GM12892 (cell line): ENCODE data around the gene ELSPBP1.

Experiments
- DNase-seq: peaks from one replicate; pipeline ENCODE4 v3.0.0; 2011; ENCODE audit not compliant: insufficient read length
- FAIRE-seq: peaks from 2 replicates; lab custom pipeline; 2011; peaks lifted over from hg19 to GRCh38; lab: Jason Lieb, UNC
- POLR2A ChIP-seq: IDR thresholded peaks from 2 replicates; pipeline ENCODE4 v1.6.1; 2011; ENCODE audit warnings: low read depth, low read length, control low read depth
- POLR2AphosphoS5 ChIP-seq: IDR thresholded peaks from 2 replicates; pipeline ENCODE4 v1.6.1; 2011; ENCODE audit warnings: low read depth, low read length, control low read depth
- TAF1 ChIP-seq: IDR thresholded peaks from 2 replicates; pipeline ENCODE4 v1.6.1; 2011; ENCODE audit warnings: low read depth, mild to moderate bottlenecking, control low read depth, low read length, borderline replicate concordance

ELSPBP1 gene

DNA sequence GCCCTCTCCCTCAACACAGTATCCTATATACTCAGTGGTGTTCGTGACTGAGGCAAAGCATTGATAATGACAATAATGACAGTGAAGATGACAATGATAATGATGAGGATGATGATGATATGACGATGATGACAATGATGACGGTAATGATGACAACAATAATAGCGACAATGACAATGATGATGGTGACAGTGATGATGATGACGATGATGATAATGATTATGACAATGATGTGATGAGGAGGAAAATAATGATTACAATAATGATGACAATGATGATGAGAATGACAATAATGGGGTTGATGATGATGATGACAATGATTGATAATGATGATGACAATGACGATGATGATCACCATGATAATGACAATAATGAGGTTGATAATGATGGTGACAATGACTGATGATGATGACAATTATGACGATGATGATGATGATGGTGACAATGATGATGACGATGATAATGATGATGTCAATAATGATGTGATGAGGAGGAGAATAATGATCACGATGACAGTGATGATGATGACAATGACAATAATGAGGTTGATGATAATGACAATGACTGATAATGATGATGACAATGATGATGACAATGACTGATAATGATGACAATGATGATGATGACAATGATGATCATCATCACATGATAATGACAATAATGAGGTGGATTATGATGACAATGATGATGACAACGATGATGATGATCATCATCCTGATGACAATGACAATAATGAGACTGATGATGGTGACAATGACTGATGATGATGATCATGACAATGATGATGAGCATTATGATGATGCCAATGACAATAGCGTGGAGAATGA, 16.7 kb downstream of the ELSPBP1 start:
- DNase-seq (no peak), FAIRE-seq (no peak)
- TF ChIP-seq POLR2A (no peak), TAF1 (no peak), POLR2AphosphoS5 (no peak)

GRCh38 chr19:48020686-48021085, 26.3 kb downstream of the ELSPBP1 start:
- no peak for FAIRE-seq
- TF ChIP-seq POLR2A (no peak), POLR2AphosphoS5 (no peak), TAF1 (no peak)
- no peak for DNase-seq

DNA sequence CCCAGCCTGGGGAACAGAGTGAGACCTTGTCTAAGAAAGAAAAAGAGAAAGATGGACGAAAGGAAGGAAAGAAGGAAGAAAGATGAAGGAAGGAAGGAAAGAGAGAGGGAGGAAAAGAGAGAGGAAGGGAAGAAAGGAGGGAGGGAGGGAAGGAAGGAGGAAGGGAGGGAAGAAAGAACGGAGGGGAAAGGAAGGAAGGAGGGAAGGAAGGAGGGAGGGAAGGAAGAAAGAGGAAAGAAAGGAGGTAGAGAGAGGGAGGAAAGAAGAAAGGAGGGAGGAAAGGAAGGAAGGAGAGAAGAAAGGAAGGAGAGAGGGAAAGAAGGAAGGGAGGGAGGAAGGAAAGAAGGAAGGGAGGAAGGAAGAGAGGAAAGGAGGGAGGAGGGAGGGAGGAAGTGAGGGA, 28.6 kb downstream of the ELSPBP1 start:
- FAIRE-seq (no peak), DNase-seq (no peak)

GRCh38 chr19:48023518-48023917, 29.1 kb downstream of the ELSPBP1 start:
- TF ChIP-seq POLR2A (no peak), TAF1 (no peak)
- no peak for DNase-seq
- FAIRE-seq, result no peak

More for the DNA sequence above, 28.6 kb downstream of the ELSPBP1 start:
- no peak for TF ChIP-seq POLR2A
- no peak for TF ChIP-seq POLR2AphosphoS5
- TF ChIP-seq TAF1, result no peak

- DNase-seq (no peak), FAIRE-seq (no peak)
- no peak for TF ChIP-seq POLR2A
- no peak for TF ChIP-seq TAF1
- no peak for TF ChIP-seq POLR2AphosphoS5
These were observed 31.0 kb downstream of the ELSPBP1 start for GRCh38 chr19:48025480-48025879.

- no peak for FAIRE-seq
- TF ChIP-seq POLR2AphosphoS5, result no peak
- no peak for TF ChIP-seq POLR2A
- TF ChIP-seq TAF1, result no peak
- DNase-seq, result no peak
These were observed 35.0 kb downstream of the ELSPBP1 start for GRCh38 chr19:48029431-48029830.

DNA sequence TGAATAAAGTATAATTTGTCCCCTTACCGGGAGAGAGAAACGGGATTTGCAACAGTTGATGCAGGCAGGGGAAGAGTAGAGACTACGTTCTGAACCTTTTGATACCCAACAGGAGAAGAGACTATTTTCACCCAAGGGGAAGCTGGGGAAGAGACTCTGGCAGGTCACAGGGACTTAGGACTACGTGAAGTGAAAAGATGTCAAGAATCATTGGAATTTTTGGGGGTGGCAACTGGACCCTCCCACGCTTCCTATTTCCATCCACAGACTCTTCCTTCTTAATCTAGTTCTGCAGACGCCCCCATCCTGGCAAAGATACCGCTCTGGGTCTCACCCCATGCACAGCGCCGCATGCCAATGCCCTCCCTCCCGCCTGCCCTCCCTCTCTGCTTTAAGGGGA, 35.6 kb downstream of the ELSPBP1 start:
- DNase-seq (no peak), FAIRE-seq (no peak)
- TF ChIP-seq POLR2AphosphoS5 (no peak), POLR2A (no peak)

DNA sequence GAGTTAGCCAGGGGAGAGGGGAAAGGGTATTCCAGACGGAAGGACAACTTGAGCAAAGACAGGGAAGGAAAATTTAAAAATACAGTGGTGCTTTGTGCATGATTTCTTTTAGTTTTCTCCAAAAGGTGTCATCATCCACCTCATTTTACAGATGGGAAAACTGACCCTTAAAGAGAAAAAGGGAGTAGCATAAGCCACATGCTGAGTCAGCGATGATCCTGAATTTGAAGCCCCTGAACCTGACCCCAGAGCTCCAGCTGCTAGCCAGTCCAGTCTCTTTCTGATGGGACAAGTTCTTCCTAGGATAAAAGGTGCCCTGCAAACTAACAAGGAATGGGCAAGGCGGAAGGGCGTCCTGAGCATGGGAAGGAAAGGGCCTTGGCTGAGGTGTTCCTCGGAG, 39.2 kb downstream of the ELSPBP1 start:
- DNase-seq (no peak), FAIRE-seq (no peak)
- TF ChIP-seq POLR2AphosphoS5, result no peak
- no peak for TF ChIP-seq TAF1
- no peak for TF ChIP-seq POLR2A

GRCh38 chr19:48036765-48037164, 42.3 kb downstream of the ELSPBP1 start:
- TF ChIP-seq TAF1 (no peak), POLR2A (no peak), POLR2AphosphoS5 (no peak)
- FAIRE-seq (no peak), DNase-seq (no peak)

GRCh38 chr19:48041877-48042580, 47.6 kb downstream of the ELSPBP1 start:
- DNase-seq, result no peak
- FAIRE-seq, result no peak
- TF ChIP-seq TAF1, result no peak
- TF ChIP-seq POLR2AphosphoS5, result no peak
- TF ChIP-seq POLR2A, result no peak

DNA sequence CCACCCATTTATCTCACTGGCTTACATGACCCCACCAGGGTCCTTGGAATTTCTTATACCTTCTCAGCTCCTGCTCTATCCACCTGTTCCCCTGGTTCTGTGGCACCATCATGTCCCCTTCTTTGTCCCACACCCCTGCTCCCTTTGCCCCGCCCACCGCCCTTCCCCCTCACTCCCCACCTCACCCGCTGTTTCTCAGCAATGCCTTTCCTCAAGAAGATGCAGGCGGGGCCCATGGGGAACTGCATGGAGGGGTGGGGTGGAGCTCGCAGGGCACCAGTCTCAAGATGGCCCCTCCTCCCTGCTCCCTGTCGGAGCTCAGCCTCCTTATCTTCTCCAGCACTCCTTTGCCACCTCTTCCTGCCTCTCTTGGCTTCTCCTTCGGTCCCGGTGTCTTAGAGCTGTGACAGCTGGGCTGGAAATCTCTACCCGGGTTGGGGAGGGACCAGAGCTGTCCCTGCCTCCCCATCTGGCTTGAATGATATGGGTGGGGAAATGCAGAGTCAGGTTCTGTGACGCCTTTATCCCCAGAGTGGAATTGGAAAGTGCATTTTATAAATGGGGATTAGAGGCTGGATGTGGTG, 49.3 kb downstream of the ELSPBP1 start, which contains the start of gene CABP5:
Gene CABP5, minus strand, starts transcription at position 405 of the 584 bp plus-strand sequence. Its CDS starts 157 bp downstream, at position 248.
- DNase-seq (no peak), FAIRE-seq (no peak)
- no peak for TF ChIP-seq POLR2AphosphoS5
- no peak for TF ChIP-seq TAF1
- TF ChIP-seq POLR2A, result no peak
